Osteocyte (in vitro differentiated cells): ENCODE data around the gene CALR3. TPM values are rescaled to one million over a fixed set of nuclear protein-coding genes. Genes with fewer than 3 reads are reported as not detected.

Experiments
- DNase-seq: peaks from one replicate; pipeline ENCODE4 v3.0.0; 2021; ENCODE audit warnings: mixed read lengths; ENCODE audit not compliant: unreplicated experiment; ENCODE audit errors: extremely low spot score
- H3K27ac Mint-ChIP-seq: one replicate; pipeline ENCODE4 v1.8.0; 2021; ENCODE audit warnings: mild to moderate bottlenecking, mixed read lengths; ENCODE audit not compliant: unreplicated experiment
- H3K27me3 Mint-ChIP-seq: one replicate; pipeline ENCODE4 v1.8.0; 2021; ENCODE audit warnings: mixed read lengths; ENCODE audit not compliant: unreplicated experiment
- H3K36me3 Mint-ChIP-seq: one replicate; pipeline ENCODE4 v1.8.0; 2021; ENCODE audit warnings: mixed read lengths; ENCODE audit not compliant: unreplicated experiment
- H3K4me1 Mint-ChIP-seq: one replicate; pipeline ENCODE4 v1.8.0; 2021; ENCODE audit warnings: mixed read lengths; ENCODE audit not compliant: unreplicated experiment
- H3K4me3 Mint-ChIP-seq: one replicate; pipeline ENCODE4 v1.8.0; 2021; ENCODE audit warnings: mild to moderate bottlenecking, moderate library complexity, mixed read lengths; ENCODE audit not compliant: unreplicated experiment
- H3K9me3 Mint-ChIP-seq: one replicate; pipeline ENCODE4 v1.8.0; 2021; ENCODE audit warnings: mixed read lengths; ENCODE audit not compliant: unreplicated experiment
- total RNA-seq: library from RNA; stranded (reverse); gene quantifications from 2 replicates; pipeline ENCODE4 v1.2.1, GENCODE V29; 2021
- TF ChIP-seq, protein P1 (sequence below): fragments of 200-600 bp; sonication (generic); IDR thresholded peaks from 2 replicates; pipeline ENCODE4 v1.5.0; 2021; ENCODE audit warnings: antibody characterized with exemption, mild to moderate bottlenecking, moderate library complexity

CALR3 gene
- total RNA-seq, 1 donor from 2014 or later = not detected

DNA sequence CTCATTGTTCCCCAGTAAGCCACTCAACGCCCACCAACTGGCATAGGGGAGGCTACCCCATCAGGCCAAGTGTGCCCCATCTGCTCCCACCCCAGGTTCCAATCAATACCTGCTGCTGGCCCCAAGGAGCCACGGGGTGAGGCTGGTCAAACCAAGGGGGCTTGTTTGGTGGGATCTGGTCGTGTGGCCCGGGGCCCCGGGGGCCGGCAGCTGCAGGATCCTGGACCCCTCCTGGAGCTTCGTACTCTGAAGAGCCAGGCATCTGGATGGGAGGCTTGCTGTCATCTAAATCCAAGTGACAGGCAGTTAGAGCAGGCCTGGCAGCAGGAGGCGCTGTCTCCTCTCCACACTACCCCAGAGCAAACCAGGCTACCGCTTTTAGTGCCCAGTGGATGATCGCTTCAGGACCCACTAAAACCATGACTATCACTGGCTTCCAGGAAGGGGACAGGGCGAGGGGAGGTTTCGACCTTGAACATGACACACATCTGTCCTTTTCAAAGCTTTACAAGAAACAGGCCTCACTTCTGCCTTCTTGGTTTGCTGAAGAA is 32.1 kb upstream of the CALR3 start:
- DNase-seq = no peak
- no peaks in the 10 kb centered on the region for H3K27me3 Mint-ChIP-seq
- H3K36me3 Mint-ChIP-seq = peaks cover 38% of the 10 kb centered on the region
- no peak overlapping the region for H3K4me3 Mint-ChIP-seq
- no peaks in the 10 kb centered on the region for H3K4me1 Mint-ChIP-seq
- no peaks in the 10 kb centered on the region for H3K9me3 Mint-ChIP-seq
- TF ChIP-seq, protein P1, sequence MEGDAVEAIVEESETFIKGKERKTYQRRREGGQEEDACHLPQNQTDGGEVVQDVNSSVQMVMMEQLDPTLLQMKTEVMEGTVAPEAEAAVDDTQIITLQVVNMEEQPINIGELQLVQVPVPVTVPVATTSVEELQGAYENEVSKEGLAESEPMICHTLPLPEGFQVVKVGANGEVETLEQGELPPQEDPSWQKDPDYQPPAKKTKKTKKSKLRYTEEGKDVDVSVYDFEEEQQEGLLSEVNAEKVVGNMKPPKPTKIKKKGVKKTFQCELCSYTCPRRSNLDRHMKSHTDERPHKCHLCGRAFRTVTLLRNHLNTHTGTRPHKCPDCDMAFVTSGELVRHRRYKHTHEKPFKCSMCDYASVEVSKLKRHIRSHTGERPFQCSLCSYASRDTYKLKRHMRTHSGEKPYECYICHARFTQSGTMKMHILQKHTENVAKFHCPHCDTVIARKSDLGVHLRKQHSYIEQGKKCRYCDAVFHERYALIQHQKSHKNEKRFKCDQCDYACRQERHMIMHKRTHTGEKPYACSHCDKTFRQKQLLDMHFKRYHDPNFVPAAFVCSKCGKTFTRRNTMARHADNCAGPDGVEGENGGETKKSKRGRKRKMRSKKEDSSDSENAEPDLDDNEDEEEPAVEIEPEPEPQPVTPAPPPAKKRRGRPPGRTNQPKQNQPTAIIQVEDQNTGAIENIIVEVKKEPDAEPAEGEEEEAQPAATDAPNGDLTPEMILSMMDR = peak; percentile 40
- no peak overlapping the region for H3K27ac Mint-ChIP-seq

DNA sequence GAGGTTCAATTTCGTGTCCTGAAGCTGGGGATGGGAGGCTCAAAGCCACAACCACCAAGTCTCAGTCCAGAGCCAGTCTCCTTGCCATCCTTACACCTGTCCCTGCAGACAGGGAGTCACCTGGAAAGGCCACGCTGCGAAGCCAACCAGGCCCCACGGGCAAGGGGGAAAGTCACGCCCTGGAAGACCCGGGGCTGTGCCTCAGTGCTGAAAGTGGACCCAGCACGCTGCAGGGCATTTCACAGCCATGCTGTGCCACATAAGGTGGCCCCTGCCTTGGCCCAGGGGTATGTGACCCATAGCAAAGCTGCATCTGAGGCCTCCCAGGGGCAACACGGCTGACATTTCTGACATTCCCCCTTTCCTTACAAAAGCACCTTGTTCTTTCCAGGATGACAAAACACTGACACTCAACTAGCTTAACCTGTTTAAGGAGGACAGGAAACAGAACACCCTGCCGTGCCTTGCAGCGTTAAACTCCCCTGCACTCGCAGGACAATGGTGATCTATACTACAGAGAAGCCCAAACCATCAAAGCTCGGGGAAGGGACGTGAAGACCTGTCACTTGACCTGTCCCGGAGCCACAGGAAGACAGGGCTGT is 31.5 kb upstream of the CALR3 start:
- TF ChIP-seq, protein P1 = no peak
- Mint-ChIP-seq H3K27ac (no peak overlapping the region), H3K4me3 (no peak overlapping the region), H3K4me1 (no peaks in the 10 kb centered on the region), H3K27me3 (no peaks in the 10 kb centered on the region), H3K9me3 (no peaks in the 10 kb centered on the region), H3K36me3 (peaks cover 43% of the 10 kb centered on the region)
- DNase-seq = no peak

DNA sequence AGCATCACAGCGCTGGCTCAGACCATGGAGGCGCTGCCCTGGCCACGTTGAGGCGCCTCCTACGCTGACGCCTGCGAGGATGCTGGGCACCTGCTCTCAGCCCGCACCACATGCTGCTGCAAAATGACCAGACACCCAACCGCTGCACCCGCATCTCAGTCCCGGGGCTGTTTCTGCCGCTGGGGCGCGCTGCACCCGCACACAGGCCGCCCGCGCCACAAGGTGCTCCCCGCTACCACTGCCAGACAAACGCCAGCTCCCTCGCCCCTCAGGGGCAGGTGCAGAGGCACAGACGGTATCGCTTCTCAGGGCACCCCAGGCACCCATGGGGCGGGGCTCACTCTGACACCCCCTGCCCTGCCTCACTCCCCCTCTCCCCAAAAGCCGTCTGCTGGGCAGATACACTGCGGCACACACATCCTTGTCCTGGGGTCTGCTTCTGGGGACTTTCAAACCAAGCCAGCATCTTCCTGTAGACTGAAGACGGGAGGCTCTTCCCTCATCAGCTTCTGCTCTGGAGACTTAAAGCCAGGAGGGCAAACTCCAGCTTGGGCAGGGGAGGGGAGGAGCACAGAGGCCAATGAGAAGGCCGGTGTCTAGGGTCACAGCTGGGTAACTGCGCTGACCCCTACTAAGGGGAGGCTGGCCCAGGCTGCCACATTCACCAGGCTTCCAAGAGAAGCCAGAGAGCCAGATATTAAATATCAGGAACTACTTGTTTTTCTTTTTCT is 29.9 kb upstream of the CALR3 start:
- Mint-ChIP-seq H3K9me3 (no peaks in the 10 kb centered on the region), H3K27me3 (no peaks in the 10 kb centered on the region), H3K27ac (no peak overlapping the region), H3K36me3 (peaks cover 32% of the 10 kb centered on the region), H3K4me1 (no peaks in the 10 kb centered on the region), H3K4me3 (no peak overlapping the region)
- no peak for DNase-seq
- TF ChIP-seq, protein P1 = no peak

DNA sequence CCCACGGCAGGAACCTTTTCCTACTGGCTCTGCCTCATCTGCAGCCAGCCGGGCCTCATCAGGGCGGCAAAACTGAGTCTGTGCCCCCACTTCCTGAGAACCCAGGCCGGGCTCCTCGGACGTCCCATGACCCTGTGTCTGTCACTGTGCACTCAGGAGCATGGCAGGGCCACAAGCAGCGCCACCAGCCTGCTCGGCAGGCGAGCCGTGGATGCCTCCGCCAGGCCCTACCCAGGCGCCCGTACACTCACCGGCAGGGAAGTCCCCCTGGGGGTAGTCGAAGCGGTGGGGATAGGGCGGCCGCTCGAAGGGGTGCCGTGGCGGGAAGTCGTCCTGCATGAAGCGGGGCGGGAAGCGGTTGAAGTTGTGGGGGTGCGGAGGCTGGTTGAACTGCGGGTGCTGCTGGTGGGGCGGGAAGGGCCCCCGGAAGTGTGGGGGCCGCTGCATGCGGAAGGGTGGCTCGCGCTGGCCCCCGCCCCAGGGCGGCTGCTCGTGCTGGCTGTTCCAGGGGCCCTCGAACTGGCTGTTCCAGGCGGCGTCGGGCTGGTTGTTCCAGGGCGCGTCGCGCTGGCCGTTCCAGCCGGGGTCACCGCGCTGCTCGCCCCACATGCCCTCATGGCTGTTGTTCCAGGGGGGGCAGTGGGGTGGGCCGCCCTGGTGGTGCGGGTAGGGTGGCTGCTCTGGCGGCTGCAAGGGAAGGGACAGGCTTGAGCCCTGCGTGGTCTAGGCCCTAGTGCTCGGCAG is 29.2 kb upstream of the CALR3 start:
- no peaks in the 10 kb centered on the region for H3K9me3 Mint-ChIP-seq
- peaks cover 37% of the 10 kb centered on the region for H3K36me3 Mint-ChIP-seq
- DNase-seq = no peak
- no peak overlapping the region for H3K4me3 Mint-ChIP-seq
- no peak overlapping the region for H3K27ac Mint-ChIP-seq
- TF ChIP-seq, protein P1 = no peak
- H3K4me1 Mint-ChIP-seq = no peaks in the 10 kb centered on the region
- H3K27me3 Mint-ChIP-seq = no peaks in the 10 kb centered on the region
